Measurements from ENCODE around the gene HOXA4.

Gene HOXA4

GRCh38 chr7:27121684-27122076 lies 8.9 kb downstream of the HOXA4 start:
- DNase-seq (ENCODE audit: insufficient read length, low spot score) = no peak
- FAIRE-seq = no peak

GRCh38 chr7:27119412-27119911 lies 11.1 kb downstream of the HOXA4 start:
- FAIRE-seq = no peak
- no peak for DNase-seq (ENCODE audit: insufficient read length, low spot score)

GRCh38 chr7:27118580-27118979 lies 12.0 kb downstream of the HOXA4 start:
- no peak for FAIRE-seq
- no peak for DNase-seq (ENCODE audit: insufficient read length, low spot score)

GRCh38 chr7:27117887-27118491 lies 12.6 kb downstream of the HOXA4 start:
- no peak for DNase-seq (ENCODE audit: insufficient read length, low spot score)
- no peak for FAIRE-seq

- DNase-seq (ENCODE audit: insufficient read length, low spot score) (no peak), FAIRE-seq (no peak)
Observed at GRCh38 chr7:27116962-27117886, 13.3 kb downstream of the HOXA4 start.

GRCh38 chr7:27116031-27116961 lies 14.3 kb downstream of the HOXA4 start:
- no peak for FAIRE-seq

GRCh38 chr7:27115221-27116026 lies 15.1 kb downstream of the HOXA4 start:
- FAIRE-seq (no peak), DNase-seq (ENCODE audit: insufficient read length, low spot score) (no peak)

More at GRCh38 chr7:27116031-27116961, 14.3 kb downstream of the HOXA4 start:
- DNase-seq (ENCODE audit: insufficient read length, low spot score) = no peak

- no peak for FAIRE-seq
- no peak for DNase-seq (ENCODE audit: insufficient read length, low spot score)
Observed at GRCh38 chr7:27114881-27115220, 15.7 kb downstream of the HOXA4 start.

- DNase-seq (ENCODE audit: insufficient read length, low spot score) (no peak), FAIRE-seq (no peak)
Observed at GRCh38 chr7:27113991-27114769, 16.4 kb downstream of the HOXA4 start.

GRCh38 chr7:27112955-27113949 lies 17.3 kb downstream of the HOXA4 start:
- FAIRE-seq = no peak
- no peak for DNase-seq (ENCODE audit: insufficient read length, low spot score)

- no peak for DNase-seq (ENCODE audit: insufficient read length, low spot score)
- FAIRE-seq = no peak
Observed at GRCh38 chr7:27112361-27112760, 18.2 kb downstream of the HOXA4 start.

GRCh38 chr7:27111751-27112277 lies 18.7 kb downstream of the HOXA4 start:
- FAIRE-seq (no peak), DNase-seq (ENCODE audit: insufficient read length, low spot score) (no peak)

- DNase-seq (ENCODE audit: insufficient read length, low spot score) (no peak), FAIRE-seq (no peak)
Observed at GRCh38 chr7:27111042-27111750, 19.4 kb downstream of the HOXA4 start.

- FAIRE-seq (no peak), DNase-seq (ENCODE audit: insufficient read length, low spot score) (no peak)
Observed at GRCh38 chr7:27110186-27111031, 20.1 kb downstream of the HOXA4 start.

- FAIRE-seq (no peak), DNase-seq (ENCODE audit: insufficient read length, low spot score) (no peak)
Observed at GRCh38 chr7:27109466-27110185, 20.9 kb downstream of the HOXA4 start.
